Mammary epithelial cell (primary cell): ENCODE measurements around the gene DHX15.

ENCODE experiments used
- CTCF ChIP-seq, 2 donors: IDR thresholded peaks in 1 of 2; conservative IDR thresholded peaks in 1 of 2; 2 replicates each; pipeline ENCODE4 v1.5.1; 2011 to 2012; ENCODE audit warnings: inconsistent platforms in 2 of 2, low read length in 2 of 2, mild to moderate bottlenecking in 2 of 2, control low read depth in 1 of 2, low read depth in 1 of 2; ENCODE audit not compliant: insufficient read depth in 1 of 2; ENCODE audit errors: extremely low read depth in 1 of 2
- EZH2 ChIP-seq: IDR thresholded peaks from 2 replicates; pipeline ENCODE4 v1.6.1; 2012; ENCODE audit warnings: low read length, inconsistent platforms, borderline replicate concordance

GRCh38 chr4:24514808-24515207, 69.5 kb downstream of the DHX15 start:
- no peak for TF ChIP-seq EZH2
- peak in 1 of 2 donors; percentile 23 for TF ChIP-seq CTCF (conservative IDR thresholded peaks at IDR 0.05 in 1 of 2, IDR thresholded peaks at IDR 0.05 in 1 of 2; ENCODE audit: extremely low read depth in 1 of 2, insufficient read depth in 1 of 2, low read depth in 1 of 2, low read length in 2 of 2)
